Measurements from ENCODE around the gene MYOF. TPM values are rescaled to one million over a fixed set of nuclear protein-coding genes. Genes with fewer than 3 reads are reported as not detected.

MYOF gene, protein sequence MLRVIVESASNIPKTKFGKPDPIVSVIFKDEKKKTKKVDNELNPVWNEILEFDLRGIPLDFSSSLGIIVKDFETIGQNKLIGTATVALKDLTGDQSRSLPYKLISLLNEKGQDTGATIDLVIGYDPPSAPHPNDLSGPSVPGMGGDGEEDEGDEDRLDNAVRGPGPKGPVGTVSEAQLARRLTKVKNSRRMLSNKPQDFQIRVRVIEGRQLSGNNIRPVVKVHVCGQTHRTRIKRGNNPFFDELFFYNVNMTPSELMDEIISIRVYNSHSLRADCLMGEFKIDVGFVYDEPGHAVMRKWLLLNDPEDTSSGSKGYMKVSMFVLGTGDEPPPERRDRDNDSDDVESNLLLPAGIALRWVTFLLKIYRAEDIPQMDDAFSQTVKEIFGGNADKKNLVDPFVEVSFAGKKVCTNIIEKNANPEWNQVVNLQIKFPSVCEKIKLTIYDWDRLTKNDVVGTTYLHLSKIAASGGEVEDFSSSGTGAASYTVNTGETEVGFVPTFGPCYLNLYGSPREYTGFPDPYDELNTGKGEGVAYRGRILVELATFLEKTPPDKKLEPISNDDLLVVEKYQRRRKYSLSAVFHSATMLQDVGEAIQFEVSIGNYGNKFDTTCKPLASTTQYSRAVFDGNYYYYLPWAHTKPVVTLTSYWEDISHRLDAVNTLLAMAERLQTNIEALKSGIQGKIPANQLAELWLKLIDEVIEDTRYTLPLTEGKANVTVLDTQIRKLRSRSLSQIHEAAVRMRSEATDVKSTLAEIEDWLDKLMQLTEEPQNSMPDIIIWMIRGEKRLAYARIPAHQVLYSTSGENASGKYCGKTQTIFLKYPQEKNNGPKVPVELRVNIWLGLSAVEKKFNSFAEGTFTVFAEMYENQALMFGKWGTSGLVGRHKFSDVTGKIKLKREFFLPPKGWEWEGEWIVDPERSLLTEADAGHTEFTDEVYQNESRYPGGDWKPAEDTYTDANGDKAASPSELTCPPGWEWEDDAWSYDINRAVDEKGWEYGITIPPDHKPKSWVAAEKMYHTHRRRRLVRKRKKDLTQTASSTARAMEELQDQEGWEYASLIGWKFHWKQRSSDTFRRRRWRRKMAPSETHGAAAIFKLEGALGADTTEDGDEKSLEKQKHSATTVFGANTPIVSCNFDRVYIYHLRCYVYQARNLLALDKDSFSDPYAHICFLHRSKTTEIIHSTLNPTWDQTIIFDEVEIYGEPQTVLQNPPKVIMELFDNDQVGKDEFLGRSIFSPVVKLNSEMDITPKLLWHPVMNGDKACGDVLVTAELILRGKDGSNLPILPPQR (N-terminal part only)
- total RNA-seq, result 10 to 100 TPM; 22.1 to 22.8 TPM

DNA sequence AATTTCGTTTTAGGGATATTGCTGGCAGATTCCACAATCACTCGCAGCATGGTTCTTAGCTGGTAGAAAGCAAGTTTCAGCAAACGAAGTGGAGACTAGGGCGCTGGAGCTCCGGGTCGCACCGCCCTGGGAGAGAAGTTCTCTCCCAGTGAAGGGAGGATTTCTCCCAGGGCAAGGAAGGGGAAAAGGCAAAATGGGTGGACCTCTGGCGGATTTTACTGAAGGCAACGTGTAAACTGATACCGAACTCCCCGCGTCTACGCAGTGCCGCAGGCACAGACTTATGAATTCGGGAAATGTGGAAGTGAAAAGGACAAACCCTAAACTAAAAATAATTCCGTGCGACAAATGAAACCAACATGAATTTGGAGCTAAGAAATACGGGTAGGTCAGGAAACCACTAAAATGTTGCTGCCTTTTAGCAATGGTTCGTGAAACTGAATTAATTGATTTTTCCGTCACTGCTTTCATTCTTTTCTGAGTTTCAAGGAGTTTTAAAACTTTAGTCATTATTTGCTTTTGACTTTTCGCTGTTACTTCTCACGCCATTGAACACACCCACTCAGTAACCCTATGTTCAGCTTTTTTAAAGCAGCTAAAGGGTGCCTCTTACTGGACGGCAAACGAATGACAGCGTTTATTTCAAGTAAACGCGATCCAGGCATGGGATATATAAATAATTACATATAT, at the start of gene MYOF:
MYOF (minus strand) TSS at position 190 of the 690 bp plus-strand sequence; CDS start at position 50, 140 bp downstream.
- peaks cover 11% of the 10 kb centered on the region for H3K4me1 Mint-ChIP-seq
- H3K9me3 Mint-ChIP-seq, result no peaks in the 10 kb centered on the region
- H3K36me3 Mint-ChIP-seq, result peaks cover 1% of the 10 kb centered on the region
- peak within 1 kb of the TSS; percentile 91 for H3K27ac Mint-ChIP-seq
- peaks cover 17% of the 10 kb centered on the region for H3K27me3 Mint-ChIP-seq
- DNase-seq, result peak; percentile 41
- peak within 1 kb of the TSS; percentile 89 for H3K4me3 Mint-ChIP-seq

GRCh38 chr10:93518531-93518930, 36.4 kb upstream of the MYOF start:
- peaks cover 4% of the 10 kb centered on the region for H3K27me3 Mint-ChIP-seq
- no peak overlapping the region for H3K27ac Mint-ChIP-seq
- H3K36me3 Mint-ChIP-seq, result peaks cover 44% of the 10 kb centered on the region
- no peak for DNase-seq
- H3K4me3 Mint-ChIP-seq, result no peak overlapping the region
- H3K9me3 Mint-ChIP-seq, result no peaks in the 10 kb centered on the region
- H3K4me1 Mint-ChIP-seq, result no peaks in the 10 kb centered on the region

- Mint-ChIP-seq H3K27me3 (no peaks in the 10 kb centered on the region), H3K4me3 (no peak overlapping the region), H3K36me3 (peaks cover 33% of the 10 kb centered on the region), H3K4me1 (no peaks in the 10 kb centered on the region), H3K9me3 (no peaks in the 10 kb centered on the region), H3K27ac (no peak overlapping the region)
- no peak for DNase-seq
Measured at GRCh38 chr10:93516006-93516380, 33.9 kb upstream of the MYOF start.

GRCh38 chr10:93515071-93516005, 33.2 kb upstream of the MYOF start:
- DNase-seq, result no peak
- H3K4me3 Mint-ChIP-seq, result no peak overlapping the region
- peaks cover 32% of the 10 kb centered on the region for H3K36me3 Mint-ChIP-seq
- H3K4me1 Mint-ChIP-seq, result no peaks in the 10 kb centered on the region
- H3K27me3 Mint-ChIP-seq, result no peaks in the 10 kb centered on the region
- H3K9me3 Mint-ChIP-seq, result no peaks in the 10 kb centered on the region
- H3K27ac Mint-ChIP-seq, result no peak overlapping the region

DNA sequence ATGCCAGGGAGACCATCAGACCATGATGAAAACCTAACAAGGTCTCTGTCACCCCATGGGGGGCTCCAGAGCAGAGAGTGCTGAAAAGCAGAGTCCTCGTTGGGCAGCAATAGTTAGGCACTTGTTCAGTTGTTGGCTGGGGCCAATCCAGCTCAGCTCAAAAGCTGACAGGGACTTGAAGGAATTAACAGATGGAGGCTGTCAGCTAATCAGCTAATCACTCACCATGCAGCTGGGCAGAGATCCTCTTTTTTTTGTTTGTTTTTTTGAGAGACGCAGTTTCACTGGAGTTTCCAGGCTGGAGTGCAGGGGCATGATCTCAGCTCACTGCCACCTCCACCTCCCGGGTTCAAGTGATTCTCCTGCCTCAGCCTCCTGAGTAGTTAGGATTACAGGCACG, 32.4 kb upstream of the MYOF start:
- DNase-seq, result no peak
- no peak overlapping the region for H3K27ac Mint-ChIP-seq
- no peaks in the 10 kb centered on the region for H3K9me3 Mint-ChIP-seq
- peaks cover 28% of the 10 kb centered on the region for H3K36me3 Mint-ChIP-seq
- no peak overlapping the region for H3K4me3 Mint-ChIP-seq
- H3K4me1 Mint-ChIP-seq, result no peaks in the 10 kb centered on the region
- H3K27me3 Mint-ChIP-seq, result no peaks in the 10 kb centered on the region

- Mint-ChIP-seq H3K4me1 (no peaks in the 10 kb centered on the region), H3K9me3 (no peaks in the 10 kb centered on the region), H3K27me3 (no peaks in the 10 kb centered on the region), H3K27ac (no peak overlapping the region), H3K36me3 (peaks cover 28% of the 10 kb centered on the region), H3K4me3 (no peak overlapping the region)
- no peak for DNase-seq
Measured at GRCh38 chr10:93513091-93513490, 31.0 kb upstream of the MYOF start.

- Mint-ChIP-seq H3K4me1 (no peaks in the 10 kb centered on the region), H3K36me3 (peaks cover 29% of the 10 kb centered on the region), H3K27me3 (no peaks in the 10 kb centered on the region), H3K4me3 (no peak overlapping the region), H3K9me3 (no peaks in the 10 kb centered on the region), H3K27ac (no peak overlapping the region)
- DNase-seq, result no peak
Measured at GRCh38 chr10:93512565-93512964, 30.4 kb upstream of the MYOF start.

GRCh38 chr10:93509816-93510215, 27.7 kb upstream of the MYOF start:
- no peaks in the 10 kb centered on the region for H3K27me3 Mint-ChIP-seq
- H3K9me3 Mint-ChIP-seq, result no peaks in the 10 kb centered on the region
- no peaks in the 10 kb centered on the region for H3K4me1 Mint-ChIP-seq
- no peak for DNase-seq
- H3K36me3 Mint-ChIP-seq, result peaks cover 26% of the 10 kb centered on the region
- no peak overlapping the region for H3K4me3 Mint-ChIP-seq
- H3K27ac Mint-ChIP-seq, result no peak overlapping the region

DNA sequence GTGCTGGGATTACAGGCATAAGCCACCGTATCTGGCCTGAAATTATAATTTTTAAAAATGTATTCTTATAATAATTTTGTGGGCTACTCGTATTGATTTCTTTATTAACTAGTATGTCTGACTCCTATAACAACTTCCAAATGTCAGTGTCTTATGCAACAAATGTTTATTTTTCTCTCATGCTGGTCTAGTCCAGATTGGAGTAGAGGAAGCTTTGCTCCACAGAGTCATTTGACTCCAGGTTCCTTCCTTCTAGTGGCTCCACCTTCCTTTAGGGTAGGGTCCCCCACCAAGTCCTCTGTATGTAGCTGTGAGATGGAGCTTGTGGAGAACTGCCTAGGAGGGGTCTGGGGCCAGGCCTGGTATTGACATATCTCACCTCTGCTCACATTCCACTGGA, 22.9 kb upstream of the MYOF start:
- Mint-ChIP-seq H3K9me3 (no peaks in the 10 kb centered on the region), H3K27me3 (no peaks in the 10 kb centered on the region), H3K27ac (no peak overlapping the region), H3K4me1 (peaks cover 6% of the 10 kb centered on the region), H3K4me3 (no peak overlapping the region), H3K36me3 (peaks cover 35% of the 10 kb centered on the region)
- DNase-seq, result no peak

GRCh38 chr10:93503075-93503474, 20.9 kb upstream of the MYOF start:
- no peaks in the 10 kb centered on the region for H3K27me3 Mint-ChIP-seq
- peaks cover 38% of the 10 kb centered on the region for H3K36me3 Mint-ChIP-seq
- H3K9me3 Mint-ChIP-seq, result no peaks in the 10 kb centered on the region
- no peak overlapping the region for H3K4me3 Mint-ChIP-seq
- H3K4me1 Mint-ChIP-seq, result peaks cover 12% of the 10 kb centered on the region
- DNase-seq, result no peak
- H3K27ac Mint-ChIP-seq, result no peak overlapping the region

DNA sequence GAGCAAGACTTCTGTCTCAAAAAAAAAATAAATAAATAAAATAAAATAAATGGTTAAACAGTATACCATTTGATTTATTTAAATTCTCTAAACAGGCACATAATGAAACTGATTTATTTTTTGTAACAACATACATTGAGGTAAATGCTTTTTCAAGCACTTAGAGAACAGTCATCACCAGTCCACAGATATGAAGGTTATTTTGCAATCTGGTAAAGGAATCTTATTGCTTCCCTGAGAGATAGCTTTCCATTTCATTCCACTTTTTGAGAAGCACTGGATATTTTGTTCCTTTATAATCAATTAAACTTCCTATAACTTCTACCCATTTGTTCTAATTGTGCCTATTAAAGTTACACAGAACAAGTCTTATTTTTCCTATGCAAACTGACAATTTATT, 19.5 kb upstream of the MYOF start:
- no peak overlapping the region for H3K27ac Mint-ChIP-seq
- peaks cover 39% of the 10 kb centered on the region for H3K36me3 Mint-ChIP-seq
- H3K9me3 Mint-ChIP-seq, result no peaks in the 10 kb centered on the region
- no peak for DNase-seq
- H3K27me3 Mint-ChIP-seq, result no peaks in the 10 kb centered on the region
- H3K4me3 Mint-ChIP-seq, result no peak overlapping the region
- peaks cover 22% of the 10 kb centered on the region for H3K4me1 Mint-ChIP-seq

DNA sequence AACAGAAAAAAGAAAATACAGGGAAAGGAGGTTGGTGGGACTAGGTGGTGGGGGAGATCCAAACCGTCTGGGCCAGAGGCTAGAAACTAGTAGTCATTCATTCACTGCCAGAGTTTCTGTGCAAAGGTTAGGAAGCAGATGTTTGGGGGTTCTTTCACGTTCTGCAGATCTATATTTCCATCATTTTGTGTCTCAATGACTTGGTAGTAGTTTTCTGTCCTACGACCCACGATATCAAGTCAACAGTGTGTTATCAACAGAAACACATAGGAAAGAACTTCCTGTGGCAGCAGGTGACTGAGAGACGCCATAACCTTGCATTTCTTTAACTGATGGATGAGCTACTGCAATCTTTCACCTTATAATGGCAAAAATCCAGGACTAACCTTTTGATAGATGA, 16.0 kb upstream of the MYOF start:
- H3K36me3 Mint-ChIP-seq, result peaks cover 24% of the 10 kb centered on the region
- peaks cover 25% of the 10 kb centered on the region for H3K4me1 Mint-ChIP-seq
- peaks cover 8% of the 10 kb centered on the region for H3K27me3 Mint-ChIP-seq
- H3K27ac Mint-ChIP-seq, result no peak overlapping the region
- H3K9me3 Mint-ChIP-seq, result no peaks in the 10 kb centered on the region
- no peak for DNase-seq
- peak overlapping the region; percentile 90 for H3K4me3 Mint-ChIP-seq

DNA sequence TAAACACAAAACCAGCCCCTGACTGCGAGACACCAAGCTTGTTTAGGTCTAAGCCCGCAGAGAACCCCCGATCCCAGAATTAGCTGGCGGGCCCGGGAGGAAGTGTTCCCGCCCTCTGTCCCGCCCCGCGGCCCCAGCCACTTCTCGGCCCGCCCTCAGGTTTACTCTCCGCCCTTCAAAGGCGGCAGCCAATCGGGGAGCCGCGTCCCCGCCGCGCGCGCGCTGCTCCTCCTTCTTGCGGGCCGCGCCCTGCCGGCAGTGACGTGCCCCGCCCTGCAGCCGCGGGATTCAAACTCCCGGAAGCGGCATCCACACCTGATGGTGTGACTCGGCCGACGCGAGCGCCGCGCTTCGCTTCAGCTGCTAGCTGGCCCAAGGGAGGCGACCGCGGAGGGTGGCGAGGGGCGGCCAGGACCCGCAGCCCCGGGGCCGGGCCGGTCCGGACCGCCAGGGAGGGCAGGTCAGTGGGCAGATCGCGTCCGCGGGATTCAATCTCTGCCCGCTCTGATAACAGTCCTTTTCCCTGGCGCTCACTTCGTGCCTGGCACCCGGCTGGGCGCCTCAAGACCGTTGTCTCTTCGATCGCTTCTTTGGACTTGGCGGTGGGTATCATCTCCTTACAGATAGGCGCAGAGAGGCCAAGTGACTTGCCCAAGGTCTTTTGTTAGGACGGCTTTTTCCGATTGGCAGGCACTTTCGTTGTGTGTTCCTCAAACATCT, 14.3 kb upstream of the MYOF start, which contains the start of gene CEP55:
CEP55 (plus strand) TSS at position 291 of the 720 bp plus-strand sequence. CDS start 3,440 bp downstream, outside the sequence.
- Mint-ChIP-seq H3K27ac (peak within 1 kb of the TSS; percentile 87), H3K27me3 (peaks cover 11% of the 10 kb centered on the region), H3K4me1 (peaks cover 21% of the 10 kb centered on the region), H3K4me3 (peak within 1 kb of the TSS; percentile 90), H3K9me3 (no peaks in the 10 kb centered on the region), H3K36me3 (peaks cover 20% of the 10 kb centered on the region)
- DNase-seq, result peak; percentile 97

All from activated naive CD8-positive, alpha-beta T cell treated with anti-CD3 and anti-CD28 coated beads for 36 hours (primary cell).